ENCODE data around the gene VWA5B2.

GRCh38 chr3:184241141-184241446 lies 11.7 kb downstream of the VWA5B2 start:
- TF ChIP-seq CTCF (IDR thresholded peaks at IDR 0.05): no peak
- TF ChIP-seq POLR2A (IDR thresholded peaks at IDR 0.05): no peak
